ENCODE data around the gene ARPC5L.

ARPC5L gene

DNA sequence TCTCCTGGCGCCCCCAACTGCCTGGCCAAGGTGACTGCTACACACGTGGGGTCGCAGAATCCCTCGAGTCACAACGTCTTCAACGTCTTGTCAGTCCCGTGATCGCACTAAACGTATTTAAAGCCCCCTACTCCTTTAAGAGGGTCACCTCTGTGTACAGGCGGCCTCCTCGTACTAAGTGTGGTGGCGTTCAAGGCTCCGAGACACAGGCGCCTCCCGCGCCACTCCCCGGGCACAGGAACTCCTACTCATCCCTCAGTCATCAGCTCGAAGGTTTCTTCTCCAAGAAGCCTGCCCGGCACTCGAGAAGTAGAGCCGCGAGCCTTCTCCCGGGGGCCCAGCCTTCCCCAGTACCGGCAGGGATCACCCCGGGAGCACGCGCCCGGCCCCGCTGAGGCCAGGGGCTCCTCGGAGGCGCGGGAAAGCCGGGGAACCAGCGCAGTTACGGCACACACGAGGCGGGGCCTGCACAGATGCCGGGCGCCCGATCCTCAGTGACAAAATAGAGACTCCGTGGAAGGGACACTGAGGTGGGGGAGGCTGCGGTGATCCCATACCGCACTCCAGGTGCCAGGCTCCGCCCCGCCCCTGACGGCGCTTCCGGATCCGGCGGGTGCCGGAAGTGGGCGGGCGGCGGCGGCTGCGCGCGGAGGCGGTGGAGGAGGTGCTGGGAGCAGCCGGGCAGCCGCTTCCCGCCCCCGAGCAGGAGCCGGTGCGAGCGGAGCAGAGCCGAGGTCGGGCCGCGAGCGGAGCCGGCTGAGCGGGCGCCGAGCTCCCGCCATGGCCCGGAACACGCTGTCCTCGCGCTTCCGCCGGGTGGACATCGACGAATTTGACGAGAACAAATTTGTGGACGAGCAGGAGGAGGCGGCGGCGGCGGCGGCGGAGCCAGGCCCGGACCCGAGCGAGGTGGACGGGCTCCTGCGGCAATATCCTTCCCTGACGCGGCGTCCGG, 6.9 kb downstream of the ARPC5L start:
- Histone ChIP-seq H3K4me3 (ENCODE audit: low read depth in 1 of 2, low read length in 1 of 2) (peak overlapping the region; percentile 93 to 95), H3K9me3 (no peaks in the 10 kb centered on the region), H3K27ac (peak overlapping the region; percentile 91), H3K4me1 (ENCODE audit: control insufficient read depth in 1 of 2, insufficient read depth in 1 of 2, low read depth in 1 of 2, low read length in 1 of 2) (peaks cover 24 to 34% of the 10 kb centered on the region in 2 experiments), H3K27me3 (no peaks in the 10 kb centered on the region), H3K36me3 (peaks cover 10% of the 10 kb centered on the region)
- TF ChIP-seq, protein P1, sequence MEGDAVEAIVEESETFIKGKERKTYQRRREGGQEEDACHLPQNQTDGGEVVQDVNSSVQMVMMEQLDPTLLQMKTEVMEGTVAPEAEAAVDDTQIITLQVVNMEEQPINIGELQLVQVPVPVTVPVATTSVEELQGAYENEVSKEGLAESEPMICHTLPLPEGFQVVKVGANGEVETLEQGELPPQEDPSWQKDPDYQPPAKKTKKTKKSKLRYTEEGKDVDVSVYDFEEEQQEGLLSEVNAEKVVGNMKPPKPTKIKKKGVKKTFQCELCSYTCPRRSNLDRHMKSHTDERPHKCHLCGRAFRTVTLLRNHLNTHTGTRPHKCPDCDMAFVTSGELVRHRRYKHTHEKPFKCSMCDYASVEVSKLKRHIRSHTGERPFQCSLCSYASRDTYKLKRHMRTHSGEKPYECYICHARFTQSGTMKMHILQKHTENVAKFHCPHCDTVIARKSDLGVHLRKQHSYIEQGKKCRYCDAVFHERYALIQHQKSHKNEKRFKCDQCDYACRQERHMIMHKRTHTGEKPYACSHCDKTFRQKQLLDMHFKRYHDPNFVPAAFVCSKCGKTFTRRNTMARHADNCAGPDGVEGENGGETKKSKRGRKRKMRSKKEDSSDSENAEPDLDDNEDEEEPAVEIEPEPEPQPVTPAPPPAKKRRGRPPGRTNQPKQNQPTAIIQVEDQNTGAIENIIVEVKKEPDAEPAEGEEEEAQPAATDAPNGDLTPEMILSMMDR (IDR thresholded peaks at IDR 0.05), result peak; percentile 40

GRCh38 chr9:124869466-124869985, 7.6 kb downstream of the ARPC5L start:
- Histone ChIP-seq H3K9me3 (no peaks in the 10 kb centered on the region), H3K4me3 (ENCODE audit: low read depth in 1 of 2, low read length in 1 of 2) (peak overlapping the region; percentile 93 to 95), H3K36me3 (peaks cover 18% of the 10 kb centered on the region), H3K27ac (peak overlapping the region; percentile 91), H3K27me3 (no peaks in the 10 kb centered on the region), H3K4me1 (ENCODE audit: control insufficient read depth in 1 of 2, insufficient read depth in 1 of 2, low read depth in 1 of 2, low read length in 1 of 2) (peaks cover 24 to 34% of the 10 kb centered on the region in 2 experiments)
- TF ChIP-seq, protein P1 (IDR thresholded peaks at IDR 0.05), result no peak

DNA sequence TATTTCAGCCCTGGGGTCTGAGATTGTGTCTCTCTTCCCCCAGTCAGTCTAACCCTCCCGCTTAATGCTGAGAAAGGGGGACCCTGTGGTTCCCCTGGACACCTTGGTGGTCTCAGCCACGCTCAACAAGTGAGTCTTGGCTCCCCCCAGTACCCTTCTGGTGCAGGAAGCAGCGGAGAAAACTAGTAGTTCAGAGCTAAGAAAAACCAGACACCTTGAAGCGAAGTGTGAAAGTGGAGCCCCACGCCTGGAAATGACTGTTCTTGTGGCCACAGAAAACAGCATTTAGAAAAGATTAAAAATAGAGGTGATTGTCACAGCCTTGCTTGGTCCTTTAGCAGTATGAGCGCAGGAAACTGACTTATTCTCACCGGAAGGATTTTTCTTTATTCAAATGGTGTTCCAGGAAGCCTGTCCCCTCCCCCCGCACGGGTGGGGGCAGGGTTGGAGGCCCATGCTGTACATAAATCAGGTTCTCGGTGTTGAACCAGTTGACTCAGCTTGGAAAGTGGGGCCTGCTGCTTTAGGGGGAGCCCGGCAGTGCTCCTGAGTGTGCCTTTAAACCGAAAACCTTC, 8.1 kb downstream of the ARPC5L start:
- Histone ChIP-seq H3K9me3 (no peaks in the 10 kb centered on the region), H3K4me3 (ENCODE audit: low read depth in 1 of 2, low read length in 1 of 2) (peak overlapping the region; percentile 93 to 95), H3K27ac (peak overlapping the region; percentile 91), H3K27me3 (no peaks in the 10 kb centered on the region), H3K36me3 (peaks cover 23% of the 10 kb centered on the region), H3K4me1 (ENCODE audit: control insufficient read depth in 1 of 2, insufficient read depth in 1 of 2, low read depth in 1 of 2, low read length in 1 of 2) (peaks cover 24 to 34% of the 10 kb centered on the region in 2 experiments)
- TF ChIP-seq, protein P1 (IDR thresholded peaks at IDR 0.05), result no peak

GRCh38 chr9:124870723-124871122, 8.8 kb downstream of the ARPC5L start:
- Histone ChIP-seq H3K27me3 (no peaks in the 10 kb centered on the region), H3K9me3 (no peaks in the 10 kb centered on the region), H3K36me3 (peaks cover 30% of the 10 kb centered on the region), H3K4me1 (ENCODE audit: control insufficient read depth in 1 of 2, insufficient read depth in 1 of 2, low read depth in 1 of 2, low read length in 1 of 2) (peaks cover 24 to 34% of the 10 kb centered on the region in 2 experiments), H3K27ac (peak overlapping the region; percentile 91), H3K4me3 (ENCODE audit: low read depth in 1 of 2, low read length in 1 of 2) (peak overlapping the region in 1 of 2 experiments; percentile 93)
- TF ChIP-seq, protein P1 (IDR thresholded peaks at IDR 0.05), result no peak

- TF ChIP-seq, protein P1 (IDR thresholded peaks at IDR 0.05), result no peak
- Histone ChIP-seq H3K36me3 (peaks cover 34% of the 10 kb centered on the region), H3K27me3 (no peaks in the 10 kb centered on the region), H3K4me3 (ENCODE audit: low read depth in 1 of 2, low read length in 1 of 2) (peak overlapping the region in 1 of 2 experiments; percentile 93), H3K4me1 (ENCODE audit: control insufficient read depth in 1 of 2, insufficient read depth in 1 of 2, low read depth in 1 of 2, low read length in 1 of 2) (peaks cover 24 to 34% of the 10 kb centered on the region in 2 experiments), H3K9me3 (no peaks in the 10 kb centered on the region), H3K27ac (no peak overlapping the region)
Observed at GRCh38 chr9:124871156-124871561, 9.2 kb downstream of the ARPC5L start.

Data from neutrophil (primary cell).